DOHH2 (cell line): ENCODE results near the gene ZNF322.
"Not testable (repeated sequence)": the region's sequence is repeated elsewhere in the genome, so short reads cannot be mapped to it uniquely, and the experiment has no call there.

Experiments used
- H3F3A ChIP-seq: fragments of 200-600 bp; sonication (generic), shearing (Covaris generic); 2 replicates; pipeline ENCODE4 v1.6.0; 2016; ENCODE audit warnings: antibody characterized with exemption, mild to moderate bottlenecking; ENCODE audit not compliant: control insufficient read depth, insufficient read depth
- H3K27ac ChIP-seq: fragments of 200-600 bp; sonication (generic); 2 replicates; pipeline ENCODE4 v1.5.1; 2014; ENCODE audit warnings: low read depth, mild to moderate bottlenecking, low read length, moderate library complexity
- H3K27me3 ChIP-seq: fragments of 200-600 bp; sonication (generic); 2 replicates; pipeline ENCODE4 v1.6.1; 2014; ENCODE audit warnings: mild to moderate bottlenecking, low read length, mixed read lengths; ENCODE audit not compliant: control insufficient read depth
- H3K36me3 ChIP-seq: fragments of 200-600 bp; sonication (generic); 2 replicates; pipeline ENCODE4 v1.6.1; 2014; ENCODE audit warnings: mild to moderate bottlenecking, low read length, moderate library complexity, mixed read lengths; ENCODE audit not compliant: control insufficient read depth
- H3K4me1 ChIP-seq: fragments of 200-600 bp; sonication (generic); 2 replicates; pipeline ENCODE4 v1.6.1; 2014; ENCODE audit warnings: mild to moderate bottlenecking, low read length, mixed read lengths; ENCODE audit not compliant: control insufficient read depth
- H3K4me2 ChIP-seq: fragments of 200-600 bp; sonication (generic); 2 replicates; pipeline ENCODE4 v1.6.0; 2014; ENCODE audit warnings: mild to moderate bottlenecking, low read length, moderate library complexity
- H3K4me3 ChIP-seq: fragments of 200-600 bp; sonication (generic); 2 replicates; pipeline ENCODE4 v1.5.1; 2014; ENCODE audit warnings: mild to moderate bottlenecking, low read length, mixed read lengths
- H3K79me2 ChIP-seq: fragments of 200-600 bp; sonication (generic); 2 replicates; pipeline ENCODE4 v1.6.1; 2014; ENCODE audit warnings: mild to moderate bottlenecking, low read length, mixed read lengths; ENCODE audit not compliant: control insufficient read depth
- H3K9me2 ChIP-seq: fragments of 200-600 bp; sonication (generic); replicated peaks from 2 replicates; pipeline ENCODE4 v1.6.1; 2014; ENCODE audit warnings: mild to moderate bottlenecking, low read length, mixed read lengths; ENCODE audit not compliant: control insufficient read depth
- H3K9me3 ChIP-seq: fragments of 200-600 bp; sonication (generic); 2 replicates; pipeline ENCODE4 v1.6.1; 2014; ENCODE audit warnings: antibody characterized with exemption, low read length, mixed read lengths; ENCODE audit not compliant: control insufficient read depth, insufficient read depth
- H4K20me1 ChIP-seq: fragments of 200-600 bp; sonication (generic); 2 replicates; pipeline ENCODE4 v1.6.0; 2014; ENCODE audit warnings: low read depth, mild to moderate bottlenecking, antibody characterized with exemption, low read length, moderate library complexity; ENCODE audit not compliant: control insufficient read depth, insufficient read depth
- EZH2phosphoT487 ChIP-seq: fragments of 200-600 bp; sonication (generic); IDR thresholded peaks from 2 replicates; pipeline ENCODE4 v1.6.1; 2017; ENCODE audit warnings: borderline replicate concordance, mild to moderate bottlenecking, antibody characterized with exemption, low read length, moderate library complexity, mixed read lengths
- TF ChIP-seq, protein P1 (sequence below): fragments of 200-600 bp; sonication (generic); IDR thresholded peaks from one replicate; pipeline ENCODE4 v1.5.1; 2014; ENCODE audit warnings: antibody characterized with exemption, mild to moderate bottlenecking, low read depth, low read length; ENCODE audit not compliant: poor library complexity, severe bottlenecking

ZNF322 gene

DNA sequence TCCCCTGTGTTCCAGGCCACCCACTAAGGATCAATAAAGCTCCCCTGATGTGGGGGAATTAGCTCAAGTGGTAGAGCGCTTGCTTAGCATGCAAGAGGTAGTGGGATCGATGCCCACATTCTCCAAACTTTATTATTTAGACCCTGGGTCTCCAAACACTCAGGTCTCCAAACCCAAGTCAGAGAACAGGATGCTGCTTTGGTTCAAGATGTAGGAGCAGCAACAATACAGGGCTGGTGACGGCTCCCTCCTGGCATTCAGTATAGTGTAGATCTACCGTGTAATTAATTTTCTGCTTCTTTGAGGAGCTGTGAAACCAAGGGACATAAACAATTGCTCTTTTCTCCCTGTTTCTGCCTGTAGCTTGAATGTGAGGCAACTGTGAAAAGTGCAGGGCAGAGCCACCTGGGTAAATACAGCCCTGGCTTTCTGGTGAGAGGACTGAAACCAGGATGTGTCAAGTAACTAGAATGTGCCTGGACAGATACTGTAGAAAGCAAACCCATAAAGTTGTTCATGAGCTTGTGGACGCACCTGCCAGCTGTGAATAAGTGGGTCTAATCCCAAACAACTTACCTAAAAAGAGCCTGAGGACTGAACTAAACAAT is 23.0 kb upstream of the ZNF322 start:
- not testable (repeated sequence) for H4K20me1 ChIP-seq, H3K9me2 ChIP-seq, H3K27me3 ChIP-seq, H3K9me3 ChIP-seq, H3K4me2 ChIP-seq, H3K4me1 ChIP-seq, H3K27ac ChIP-seq, H3K4me3 ChIP-seq, H3F3A ChIP-seq, H3K79me2 ChIP-seq, H3K36me3 ChIP-seq

DNA sequence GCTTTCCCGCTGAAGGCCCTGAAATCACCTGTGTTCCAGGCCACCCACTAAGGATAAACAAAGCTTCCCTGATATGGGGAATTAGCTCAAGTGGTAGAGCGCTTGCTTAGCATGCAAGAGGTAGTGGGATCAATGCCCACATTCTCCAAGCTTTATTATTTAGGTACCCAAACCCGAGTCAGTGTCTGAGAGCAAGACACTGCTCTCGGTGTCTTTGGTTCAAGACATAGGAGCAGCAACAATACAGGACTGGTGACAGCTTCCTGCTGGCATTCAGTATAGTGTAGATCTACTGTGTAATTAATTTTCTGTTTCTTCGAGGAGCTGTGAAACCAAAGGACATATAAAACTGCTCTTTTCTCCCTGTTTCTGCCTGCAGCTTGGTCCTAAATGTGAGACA is 13.7 kb upstream of the ZNF322 start:
- H3K4me3 ChIP-seq, H3K4me2 ChIP-seq, H3K79me2 ChIP-seq, H3F3A ChIP-seq, H3K4me1 ChIP-seq, H3K27ac ChIP-seq, H3K36me3 ChIP-seq, H4K20me1 ChIP-seq, H3K27me3 ChIP-seq, H3K9me2 ChIP-seq, H3K9me3 ChIP-seq: not testable (repeated sequence)

DNA sequence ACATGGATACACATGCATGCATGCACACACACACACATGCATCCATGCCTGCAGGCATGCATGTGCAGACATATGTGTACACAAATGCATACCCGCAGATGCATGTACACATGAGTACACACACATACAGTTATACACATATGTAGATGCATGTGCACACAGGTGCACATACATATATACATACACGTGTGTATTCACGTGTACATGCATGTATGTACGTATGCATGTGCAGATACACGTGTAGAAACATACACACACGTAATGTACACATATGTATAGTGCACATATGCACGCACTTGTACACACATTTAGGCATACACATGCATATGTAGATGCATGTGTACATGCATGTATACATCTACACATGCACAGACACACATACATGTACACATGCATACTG is 11.0 kb upstream of the ZNF322 start:
- not testable (repeated sequence) for H3K27me3 ChIP-seq, H3K9me3 ChIP-seq, H3K36me3 ChIP-seq, H3F3A ChIP-seq, H3K27ac ChIP-seq, H4K20me1 ChIP-seq, H3K79me2 ChIP-seq, H3K4me3 ChIP-seq, H3K4me2 ChIP-seq, H3K9me2 ChIP-seq, H3K4me1 ChIP-seq

DNA sequence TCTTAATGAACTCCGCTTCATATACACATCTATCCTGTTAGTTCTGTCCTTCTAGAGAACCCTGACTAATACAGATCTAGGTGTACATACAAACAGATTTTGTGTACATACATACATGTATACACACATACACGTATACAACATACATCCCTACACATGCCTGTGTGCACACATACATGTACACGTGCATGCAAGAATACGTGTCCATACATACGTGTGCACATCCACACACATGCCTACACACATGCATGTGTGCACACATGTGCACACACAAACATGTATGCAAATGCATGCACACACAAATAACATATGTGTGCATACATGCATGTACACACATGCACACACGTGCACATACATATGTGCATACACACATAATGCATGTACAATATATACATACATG is 10.5 kb upstream of the ZNF322 start:
- not testable (repeated sequence) for H3K27ac ChIP-seq, H3F3A ChIP-seq, H3K4me1 ChIP-seq, H3K79me2 ChIP-seq, H3K27me3 ChIP-seq, H3K4me3 ChIP-seq, H3K9me2 ChIP-seq, H3K9me3 ChIP-seq, H3K4me2 ChIP-seq, H3K36me3 ChIP-seq, H4K20me1 ChIP-seq

DNA sequence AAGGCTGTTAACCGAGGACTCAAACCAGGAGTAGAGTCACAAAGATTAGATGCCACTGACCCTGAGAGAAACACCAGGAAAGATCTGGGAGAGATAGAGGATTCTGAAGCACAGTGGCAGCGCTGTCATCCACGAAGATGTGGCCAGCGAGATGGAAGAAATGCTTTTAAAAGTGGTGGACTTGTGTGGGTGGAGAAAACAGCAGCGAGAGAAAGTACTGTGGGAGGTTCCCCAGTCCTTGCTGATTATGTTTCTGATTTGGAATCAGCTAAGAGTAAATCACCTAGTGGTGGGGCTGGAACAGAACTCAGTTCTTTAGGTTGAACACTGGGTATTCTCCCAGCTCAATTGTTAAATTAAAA is 435 bp upstream of the ZNF322 start:
- H3F3A ChIP-seq = no peaks in the 10 kb centered on the region
- no peaks in the 10 kb centered on the region for H3K9me2 ChIP-seq
- peaks cover 10% of the 10 kb centered on the region for H3K79me2 ChIP-seq
- no peaks in the 10 kb centered on the region for H3K9me3 ChIP-seq
- peak overlapping the region; percentile 87 for H3K4me2 ChIP-seq
- H3K27me3 ChIP-seq = no peaks in the 10 kb centered on the region
- TF ChIP-seq EZH2phosphoT487 = no peak
- TF ChIP-seq, protein P1, sequence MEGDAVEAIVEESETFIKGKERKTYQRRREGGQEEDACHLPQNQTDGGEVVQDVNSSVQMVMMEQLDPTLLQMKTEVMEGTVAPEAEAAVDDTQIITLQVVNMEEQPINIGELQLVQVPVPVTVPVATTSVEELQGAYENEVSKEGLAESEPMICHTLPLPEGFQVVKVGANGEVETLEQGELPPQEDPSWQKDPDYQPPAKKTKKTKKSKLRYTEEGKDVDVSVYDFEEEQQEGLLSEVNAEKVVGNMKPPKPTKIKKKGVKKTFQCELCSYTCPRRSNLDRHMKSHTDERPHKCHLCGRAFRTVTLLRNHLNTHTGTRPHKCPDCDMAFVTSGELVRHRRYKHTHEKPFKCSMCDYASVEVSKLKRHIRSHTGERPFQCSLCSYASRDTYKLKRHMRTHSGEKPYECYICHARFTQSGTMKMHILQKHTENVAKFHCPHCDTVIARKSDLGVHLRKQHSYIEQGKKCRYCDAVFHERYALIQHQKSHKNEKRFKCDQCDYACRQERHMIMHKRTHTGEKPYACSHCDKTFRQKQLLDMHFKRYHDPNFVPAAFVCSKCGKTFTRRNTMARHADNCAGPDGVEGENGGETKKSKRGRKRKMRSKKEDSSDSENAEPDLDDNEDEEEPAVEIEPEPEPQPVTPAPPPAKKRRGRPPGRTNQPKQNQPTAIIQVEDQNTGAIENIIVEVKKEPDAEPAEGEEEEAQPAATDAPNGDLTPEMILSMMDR = peak; percentile 20
- H3K4me3 ChIP-seq = peak overlapping the region; percentile 84
- no peaks in the 10 kb centered on the region for H4K20me1 ChIP-seq
- H3K4me1 ChIP-seq = peaks cover 16% of the 10 kb centered on the region
- peaks cover 3% of the 10 kb centered on the region; the same call in 1 of the 2 replicates for H3K36me3 ChIP-seq
- H3K27ac ChIP-seq = no peak overlapping the region
